CD4-positive, alpha-beta T cell (primary cell): Measurements from ENCODE around the gene PDCL3. TPM values are rescaled to one million over a fixed set of nuclear protein-coding genes. Genes with fewer than 3 reads are reported as not detected.

Source experiments
- ATAC-seq: fragments of 200-7000 bp; cut with Tn5 transposase; one replicate; pipeline ENCODE4 v1.10.0; 2022; ENCODE audit warnings: mild to moderate bottlenecking; ENCODE audit not compliant: poor library complexity
- CTCF ChIA-PET: fragments of 350-600 bp; sonication (Branson Sonifier 250); formaldehyde crosslinking; loops from one replicate; lab custom pipeline; 2021; ENCODE audit warnings: antibody characterized with exemption, inconsistent platforms; lab: Charles Lee
- POLR2A ChIA-PET: fragments of 350-600 bp; sonication (Branson Sonifier 250); formaldehyde crosslinking; loops from one replicate; lab custom pipeline; 2021; ENCODE audit warnings: antibody characterized with exemption, inconsistent platforms; lab: Charles Lee
- DNase-seq, 14 experiments: peaks; one replicate each; pipeline ENCODE4 v3.0.0-alpha.2; 2013 to 2020; ENCODE audit warnings: mixed read lengths in 2 of 14
- H3K27ac ChIP-seq, 2 donors: one replicate each; pipeline versions ENCODE4 v1.5.1 to v1.7.0; 2013; ENCODE audit warnings: low read length in 2 of 2, low read depth in 1 of 2, mild to moderate bottlenecking in 1 of 2
- H3K27me3 ChIP-seq, 2 experiments: 1 replicate in 1 of 2; 2 replicates in 1 of 2; pipeline versions ENCODE4 v1.6.1 to v1.7.0; 2013; ENCODE audit warnings: low read length in 2 of 2, control low read depth in 1 of 2, mild to moderate bottlenecking in 1 of 2, moderate library complexity in 1 of 2; ENCODE audit not compliant: insufficient read depth in 2 of 2, control insufficient read depth in 1 of 2
- H3K36me3 ChIP-seq: one replicate; pipeline ENCODE4 v1.6.1; 2013; ENCODE audit warnings: low read length, control low read depth; ENCODE audit not compliant: insufficient read depth
- H3K4me1 ChIP-seq: one replicate; pipeline ENCODE4 v1.6.1; 2013; ENCODE audit warnings: low read length, control low read depth; ENCODE audit not compliant: insufficient read depth
- H3K4me3 ChIP-seq: one replicate; pipeline ENCODE4 v1.5.1; 2013; ENCODE audit warnings: mild to moderate bottlenecking, low read length, moderate library complexity
- H3K9me3 ChIP-seq, 2 experiments: 1 replicate in 1 of 2; 2 replicates in 1 of 2; pipeline versions ENCODE4 v1.6.1 to v1.7.0; 2013; ENCODE audit warnings: low read length in 2 of 2, mild to moderate bottlenecking in 2 of 2, control low read depth in 1 of 2, moderate library complexity in 1 of 2; ENCODE audit not compliant: control insufficient read depth in 1 of 2, insufficient read depth in 1 of 2
- H3K27ac Mint-ChIP-seq: one replicate; pipeline ENCODE4 v1.8.0; 2020; ENCODE audit warnings: mixed read lengths
- H3K27me3 Mint-ChIP-seq: one replicate; pipeline ENCODE4 v1.8.0; 2021; ENCODE audit warnings: mixed read lengths
- H3K36me3 Mint-ChIP-seq: one replicate; pipeline ENCODE4 v1.8.0; 2021; ENCODE audit warnings: low read depth, mixed read lengths
- H3K4me1 Mint-ChIP-seq: one replicate; pipeline ENCODE4 v1.8.0; 2021; ENCODE audit warnings: low read depth, mixed read lengths
- H3K4me3 Mint-ChIP-seq: one replicate; pipeline ENCODE4 v1.8.0; 2020; ENCODE audit warnings: mild to moderate bottlenecking, mixed read lengths
- H3K9me3 Mint-ChIP-seq: one replicate; pipeline ENCODE4 v1.8.0; 2020; ENCODE audit warnings: mixed read lengths
- intact Hi-C, 2 experiments: fragments of 100-400 bp; cut with DNase I in 1 of 2; cut with micrococcal nuclease in 1 of 2; formaldehyde crosslinking; loops; one replicate each; pipeline versions ENCODE4 v1.15.1 to v1.9.0; 2023 to 2025; cut with DNase I, micrococcal nuclease
- polyA plus RNA-seq, 2 donors: library from polyadenylated mRNA; unstranded; fragments of 120-200 nt; gene quantifications; one replicate each; pipeline ENCODE4 v1.2.1, GENCODE V29; 2013
- total RNA-seq, 174 experiments: library from RNA in 2 of 174; stranded (reverse) in 2 of 174; gene quantifications; one replicate each; pipeline ENCODE4 v1.2.3 and lab custom pipeline; 2021 to 2026
- TF ChIP-seq, protein P1 (sequence below): fragments of 200-600 bp; IDR thresholded peaks from one replicate; pipeline ENCODE4 v1.8.0; 2022; ENCODE audit warnings: antibody characterized with exemption, mild to moderate bottlenecking

Gene PDCL3
- 10 to 100 TPM; 31.7 to 34.6 TPM for total RNA-seq
- polyA plus RNA-seq (2013, experiment 1 of 2): 27.7 TPM
- 27.5 TPM for polyA plus RNA-seq (2013, experiment 2 of 2)
- total RNA-seq (lab: John Stamatoyannopoulos, UW): 7.4 to 40.3 (median 20.4) reads per million in 172 experiments

DNA sequence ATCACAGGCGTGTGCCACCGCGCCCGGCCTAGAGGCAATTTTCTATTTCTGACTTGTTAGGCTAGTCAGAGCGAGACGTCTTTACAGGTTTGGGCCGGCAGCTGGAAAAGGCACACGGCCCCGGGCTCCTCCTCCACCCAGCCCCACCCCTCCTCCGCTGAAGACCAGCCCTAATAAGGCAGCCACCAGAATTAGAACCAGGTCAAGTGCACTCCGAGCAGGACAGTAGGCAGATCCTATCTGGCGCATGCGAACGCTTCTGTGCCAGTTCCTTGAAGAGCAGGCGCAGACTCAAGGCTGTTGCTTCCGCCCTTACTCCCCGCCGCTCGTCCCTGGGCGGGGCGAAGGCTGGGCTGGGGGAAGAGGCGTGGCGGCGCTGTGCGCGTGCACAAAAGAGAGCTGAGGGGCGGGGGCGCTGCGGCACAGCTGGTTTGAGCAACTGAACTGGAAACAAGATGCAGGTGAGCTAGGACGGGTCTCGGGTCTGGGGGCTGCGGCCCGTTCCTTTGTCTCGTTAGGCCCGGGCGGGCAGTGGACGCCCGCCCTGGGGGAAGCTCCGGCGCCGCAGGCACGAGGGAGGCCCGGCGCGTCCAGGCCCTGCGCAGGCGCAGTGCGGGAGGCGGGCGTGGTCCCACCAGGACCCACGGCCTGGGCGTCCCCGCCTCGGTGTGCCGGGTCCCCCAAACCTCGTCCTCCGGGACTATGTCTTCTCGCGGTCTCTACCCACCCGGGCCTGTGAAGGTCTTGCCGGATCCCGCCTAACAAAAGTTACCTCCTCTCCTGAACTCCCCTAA is at the start of gene PDCL3:
Gene PDCL3 (plus strand): TSS at position 381 of the 794 bp plus-strand sequence. CDS start 75 bp downstream, at position 456.
- POLR2A ChIA-PET: interaction anchor here (0.5 to 4.3 kb wide), 29 partner anchors 8 to 1910 kb away, joined by 3 to 101 read pairs (median 4); partner anchors contain the start of genes AFF3, C2orf15, CHST10 and RNF149
- Mint-ChIP-seq H3K4me1 (peaks cover 48% of the 10 kb centered on the region), H3K36me3 (peaks cover 30% of the 10 kb centered on the region), H3K4me3 (peak within 1 kb of the TSS; percentile 94), H3K27me3 (no peaks in the 10 kb centered on the region), H3K9me3 (no peaks in the 10 kb centered on the region), H3K27ac (peak within 1 kb of the TSS; percentile 97)
- H3K36me3 ChIP-seq: peaks cover 17% of the 10 kb centered on the region
- no peaks in the 10 kb centered on the region for H3K27me3 ChIP-seq
- peak within 1 kb of the TSS; percentile 89 for H3K4me3 ChIP-seq
- peak; percentile 88 to 98 (median 94) for DNase-seq
- peak; percentile 88 for ATAC-seq
- CTCF ChIA-PET: interaction anchor here (0.7 to 2.6 kb wide), 6 partner anchors 17 to 440 kb away, joined by 3 to 14 read pairs (median 4); no protein-coding TSS in a partner anchor
- H3K27ac ChIP-seq: peak within 1 kb of the TSS; percentile 74 to 78
- peaks cover 40% of the 10 kb centered on the region for H3K4me1 ChIP-seq
- no peaks in the 10 kb centered on the region for H3K9me3 ChIP-seq
- TF ChIP-seq, protein P1, sequence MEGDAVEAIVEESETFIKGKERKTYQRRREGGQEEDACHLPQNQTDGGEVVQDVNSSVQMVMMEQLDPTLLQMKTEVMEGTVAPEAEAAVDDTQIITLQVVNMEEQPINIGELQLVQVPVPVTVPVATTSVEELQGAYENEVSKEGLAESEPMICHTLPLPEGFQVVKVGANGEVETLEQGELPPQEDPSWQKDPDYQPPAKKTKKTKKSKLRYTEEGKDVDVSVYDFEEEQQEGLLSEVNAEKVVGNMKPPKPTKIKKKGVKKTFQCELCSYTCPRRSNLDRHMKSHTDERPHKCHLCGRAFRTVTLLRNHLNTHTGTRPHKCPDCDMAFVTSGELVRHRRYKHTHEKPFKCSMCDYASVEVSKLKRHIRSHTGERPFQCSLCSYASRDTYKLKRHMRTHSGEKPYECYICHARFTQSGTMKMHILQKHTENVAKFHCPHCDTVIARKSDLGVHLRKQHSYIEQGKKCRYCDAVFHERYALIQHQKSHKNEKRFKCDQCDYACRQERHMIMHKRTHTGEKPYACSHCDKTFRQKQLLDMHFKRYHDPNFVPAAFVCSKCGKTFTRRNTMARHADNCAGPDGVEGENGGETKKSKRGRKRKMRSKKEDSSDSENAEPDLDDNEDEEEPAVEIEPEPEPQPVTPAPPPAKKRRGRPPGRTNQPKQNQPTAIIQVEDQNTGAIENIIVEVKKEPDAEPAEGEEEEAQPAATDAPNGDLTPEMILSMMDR: no peak
- intact Hi-C loops: loop anchor here (1.0 to 10.0 kb wide), 4 partner anchors 18 to 689 kb away; partner anchors contain the start of genes CNOT11 (in 1 of the 2) and TBC1D8 (in 1 of the 2)

DNA sequence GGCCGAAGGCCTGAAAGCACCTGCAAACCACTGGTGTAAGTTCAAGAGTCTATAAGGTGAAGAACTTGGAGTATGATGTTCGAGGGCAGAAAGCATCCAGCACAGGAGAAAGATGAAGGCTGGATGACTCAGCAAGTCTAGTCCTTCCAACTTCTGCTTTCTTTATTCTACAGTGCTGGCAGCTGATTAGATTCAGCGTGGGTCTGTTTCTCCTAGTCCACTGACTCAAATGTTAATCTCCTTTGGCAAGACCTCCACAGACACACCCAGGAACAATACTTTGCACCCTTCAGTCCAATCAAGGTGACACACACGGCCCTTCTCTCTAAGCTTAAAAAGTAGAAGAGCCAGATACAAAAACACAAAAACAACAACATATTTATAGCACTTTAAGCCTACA is 49.1 kb upstream of the PDCL3 start:
- Mint-ChIP-seq H3K27ac (no peak overlapping the region), H3K36me3 (no peaks in the 10 kb centered on the region), H3K27me3 (no peaks in the 10 kb centered on the region), H3K4me3 (no peak overlapping the region), H3K9me3 (no peaks in the 10 kb centered on the region), H3K4me1 (no peaks in the 10 kb centered on the region)
- ChIA-PET CTCF (no interaction called here), POLR2A (no interaction called here)
- no peak overlapping the region for H3K27ac ChIP-seq
- H3K36me3 ChIP-seq: no peaks in the 10 kb centered on the region
- no peaks in the 10 kb centered on the region for H3K27me3 ChIP-seq
- ATAC-seq: no peak
- DNase-seq: peak in 1 of 14 experiments; percentile 3
- no peak overlapping the region for H3K4me3 ChIP-seq
- intact Hi-C loops: no loop called here
- H3K9me3 ChIP-seq: no peaks in the 10 kb centered on the region
- no peaks in the 10 kb centered on the region for H3K4me1 ChIP-seq
- TF ChIP-seq, protein P1: no peak

DNA sequence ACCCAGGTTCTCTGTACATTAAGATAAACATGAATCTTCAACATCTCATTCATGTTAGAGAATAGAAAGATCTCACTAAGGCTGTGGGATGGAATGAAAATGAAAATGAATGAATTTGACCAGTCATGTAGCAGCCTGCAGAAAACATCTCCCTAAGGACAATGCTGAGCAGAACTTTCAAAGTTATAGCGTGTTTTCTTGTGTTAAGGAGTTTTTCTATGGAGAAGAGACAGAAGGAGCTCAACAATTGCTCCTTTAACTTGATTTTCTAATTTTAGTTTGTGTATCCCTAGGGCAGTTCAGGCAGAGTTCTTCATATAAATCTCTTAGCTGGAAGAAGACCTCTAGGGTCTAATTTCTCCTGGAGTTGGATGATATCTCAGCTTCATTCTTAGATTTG is 45.2 kb upstream of the PDCL3 start:
- ATAC-seq: no peak
- intact Hi-C loops: no loop called here
- no peaks in the 10 kb centered on the region for H3K36me3 Mint-ChIP-seq

More for the DNA sequence above, 45.2 kb upstream of the PDCL3 start:
- Mint-ChIP-seq H3K4me3 (no peak overlapping the region), H3K27ac (no peak overlapping the region), H3K9me3 (no peaks in the 10 kb centered on the region), H3K27me3 (no peaks in the 10 kb centered on the region), H3K4me1 (no peaks in the 10 kb centered on the region)
- no peaks in the 10 kb centered on the region for H3K36me3 ChIP-seq
- H3K4me3 ChIP-seq: no peak overlapping the region
- no peak for DNase-seq
- CTCF ChIA-PET: no interaction called here
- POLR2A ChIA-PET: no interaction called here
- no peaks in the 10 kb centered on the region for H3K4me1 ChIP-seq
- H3K9me3 ChIP-seq: no peaks in the 10 kb centered on the region
- no peak overlapping the region for H3K27ac ChIP-seq
- H3K27me3 ChIP-seq: no peaks in the 10 kb centered on the region
- TF ChIP-seq, protein P1: no peak
